IPS DF 19.7 (cell line): ENCODE data around the gene CORIN.

Experiments
- DNase-seq: peaks from one replicate; pipeline ENCODE4 v3.0.0-alpha.2; 2013; ENCODE audit warnings: low read depth, low spot score

Gene CORIN, protein sequence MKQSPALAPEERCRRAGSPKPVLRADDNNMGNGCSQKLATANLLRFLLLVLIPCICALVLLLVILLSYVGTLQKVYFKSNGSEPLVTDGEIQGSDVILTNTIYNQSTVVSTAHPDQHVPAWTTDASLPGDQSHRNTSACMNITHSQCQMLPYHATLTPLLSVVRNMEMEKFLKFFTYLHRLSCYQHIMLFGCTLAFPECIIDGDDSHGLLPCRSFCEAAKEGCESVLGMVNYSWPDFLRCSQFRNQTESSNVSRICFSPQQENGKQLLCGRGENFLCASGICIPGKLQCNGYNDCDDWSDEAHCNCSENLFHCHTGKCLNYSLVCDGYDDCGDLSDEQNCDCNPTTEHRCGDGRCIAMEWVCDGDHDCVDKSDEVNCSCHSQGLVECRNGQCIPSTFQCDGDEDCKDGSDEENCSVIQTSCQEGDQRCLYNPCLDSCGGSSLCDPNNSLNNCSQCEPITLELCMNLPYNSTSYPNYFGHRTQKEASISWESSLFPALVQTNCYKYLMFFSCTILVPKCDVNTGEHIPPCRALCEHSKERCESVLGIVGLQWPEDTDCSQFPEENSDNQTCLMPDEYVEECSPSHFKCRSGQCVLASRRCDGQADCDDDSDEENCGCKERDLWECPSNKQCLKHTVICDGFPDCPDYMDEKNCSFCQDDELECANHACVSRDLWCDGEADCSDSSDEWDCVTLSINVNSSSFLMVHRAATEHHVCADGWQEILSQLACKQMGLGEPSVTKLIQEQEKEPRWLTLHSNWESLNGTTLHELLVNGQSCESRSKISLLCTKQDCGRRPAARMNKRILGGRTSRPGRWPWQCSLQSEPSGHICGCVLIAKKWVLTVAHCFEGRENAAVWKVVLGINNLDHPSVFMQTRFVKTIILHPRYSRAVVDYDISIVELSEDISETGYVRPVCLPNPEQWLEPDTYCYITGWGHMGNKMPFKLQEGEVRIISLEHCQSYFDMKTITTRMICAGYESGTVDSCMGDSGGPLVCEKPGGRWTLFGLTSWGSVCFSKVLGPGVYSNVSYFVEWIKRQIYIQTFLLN

DNA sequence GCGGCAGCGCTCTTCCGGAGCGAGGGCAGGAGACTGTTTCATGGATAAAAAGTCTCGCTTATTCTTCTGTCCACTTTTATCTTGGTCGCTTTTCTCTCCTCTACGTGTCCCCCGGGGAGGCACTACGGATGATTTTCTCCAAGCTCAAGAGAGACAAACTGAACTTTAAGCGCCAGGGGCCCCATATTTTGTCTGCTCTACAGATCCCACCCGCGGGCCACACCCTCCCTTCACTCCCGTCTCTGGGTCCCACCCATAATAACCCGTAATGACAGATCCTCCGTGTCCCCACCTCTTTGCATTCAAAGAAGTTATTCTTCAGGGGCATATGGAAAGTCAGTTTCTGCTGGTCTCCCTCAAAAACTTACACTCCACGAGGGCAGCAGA lies at the start of gene CORIN:
TSS of gene CORIN (minus strand) at position 160 of the 387 bp plus-strand sequence. CDS start at position 42, 118 bp downstream.
- DNase-seq = no peak

DNA sequence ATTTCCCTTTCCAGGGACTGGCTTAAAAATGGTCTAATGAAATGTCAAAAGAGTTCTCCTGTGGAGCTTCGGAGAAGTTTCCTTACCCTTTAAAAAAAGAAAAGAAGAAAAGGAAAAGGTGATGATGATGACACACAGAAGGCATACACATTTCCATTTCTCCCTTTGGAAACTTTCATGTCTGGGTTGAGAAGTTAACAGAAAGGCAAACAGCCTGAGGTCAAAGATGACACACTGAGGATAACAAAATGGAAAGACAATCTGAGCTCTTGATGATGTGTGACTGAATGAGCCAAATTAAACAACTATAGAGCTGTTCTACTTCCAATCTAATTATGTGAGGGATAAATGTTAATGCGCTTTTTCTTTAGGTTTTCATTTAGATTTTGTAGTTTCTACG lies 44.4 kb upstream of the CORIN start:
- no peak for DNase-seq

DNA sequence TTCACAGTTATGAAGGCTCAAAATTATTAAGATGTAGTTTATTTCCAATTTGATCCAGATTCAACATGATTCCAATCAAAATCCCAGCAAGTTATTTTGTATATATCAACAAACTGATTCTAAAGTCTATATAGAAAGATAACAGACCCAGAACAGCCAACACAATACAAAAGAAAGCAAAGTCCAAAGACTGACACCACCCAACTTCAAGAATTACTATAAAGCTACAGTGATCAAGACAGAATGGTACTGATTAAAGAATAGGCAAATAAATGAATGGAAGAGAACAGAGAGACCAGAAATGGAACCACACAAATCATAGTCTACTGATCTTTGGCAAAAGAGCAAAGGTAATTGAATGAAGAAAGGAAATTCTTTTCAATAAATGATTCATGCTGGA lies 41.6 kb upstream of the CORIN start:
- DNase-seq = no peak

DNA sequence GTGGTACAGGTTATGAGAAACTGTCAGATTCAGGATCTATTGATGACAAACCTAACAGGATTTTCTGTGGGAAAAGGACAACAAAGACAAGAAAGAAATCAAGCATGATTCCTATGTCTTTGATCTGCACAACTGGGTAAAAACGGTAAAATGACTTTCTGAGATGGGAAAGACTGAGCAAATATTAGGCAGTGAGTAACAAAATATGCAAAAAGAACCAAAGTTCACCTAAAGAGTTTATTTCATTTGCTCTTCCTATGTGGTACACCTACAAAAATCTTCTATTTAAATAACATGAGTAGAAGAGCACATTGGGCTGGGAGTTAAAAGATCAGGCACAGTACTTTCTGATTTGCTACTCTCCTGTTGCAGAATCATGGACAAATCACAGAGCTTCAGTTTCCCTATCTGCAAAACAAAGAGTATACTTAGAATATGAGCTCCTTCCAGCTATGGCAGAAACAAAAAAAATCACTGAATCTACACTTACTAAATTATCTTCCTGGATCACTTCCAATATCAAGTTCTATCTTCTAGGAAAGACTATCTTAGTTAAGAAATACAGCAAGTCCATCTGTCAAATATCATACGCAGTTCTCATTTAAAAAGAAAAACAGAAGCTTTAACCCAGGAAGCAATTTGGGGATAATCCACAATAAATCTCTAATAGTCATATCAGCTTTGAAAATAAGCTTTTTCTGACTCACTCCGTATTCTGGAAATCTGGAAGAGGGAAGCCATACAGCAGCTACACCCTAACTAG lies 39.1 kb upstream of the CORIN start:
- DNase-seq = no peak

DNA sequence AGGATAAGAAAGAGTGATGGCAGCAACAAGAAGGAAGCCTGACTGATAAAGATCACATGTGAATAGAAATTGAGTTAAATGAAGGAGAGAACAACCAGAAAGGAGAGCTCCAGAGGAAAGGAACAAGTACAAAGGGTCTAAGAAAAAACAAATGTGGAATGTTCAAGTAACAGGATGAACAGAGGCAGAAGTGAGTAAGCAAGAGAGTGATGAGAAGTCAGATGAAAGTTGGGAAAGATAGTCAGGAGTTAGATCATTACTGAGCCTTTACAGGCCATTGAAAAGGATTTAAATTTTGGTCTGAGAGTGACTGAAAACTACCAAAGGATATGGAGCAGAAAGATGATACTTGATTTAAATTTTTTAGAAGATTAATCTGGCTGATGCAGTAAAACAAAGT lies 38.4 kb upstream of the CORIN start:
- DNase-seq = no peak

DNA sequence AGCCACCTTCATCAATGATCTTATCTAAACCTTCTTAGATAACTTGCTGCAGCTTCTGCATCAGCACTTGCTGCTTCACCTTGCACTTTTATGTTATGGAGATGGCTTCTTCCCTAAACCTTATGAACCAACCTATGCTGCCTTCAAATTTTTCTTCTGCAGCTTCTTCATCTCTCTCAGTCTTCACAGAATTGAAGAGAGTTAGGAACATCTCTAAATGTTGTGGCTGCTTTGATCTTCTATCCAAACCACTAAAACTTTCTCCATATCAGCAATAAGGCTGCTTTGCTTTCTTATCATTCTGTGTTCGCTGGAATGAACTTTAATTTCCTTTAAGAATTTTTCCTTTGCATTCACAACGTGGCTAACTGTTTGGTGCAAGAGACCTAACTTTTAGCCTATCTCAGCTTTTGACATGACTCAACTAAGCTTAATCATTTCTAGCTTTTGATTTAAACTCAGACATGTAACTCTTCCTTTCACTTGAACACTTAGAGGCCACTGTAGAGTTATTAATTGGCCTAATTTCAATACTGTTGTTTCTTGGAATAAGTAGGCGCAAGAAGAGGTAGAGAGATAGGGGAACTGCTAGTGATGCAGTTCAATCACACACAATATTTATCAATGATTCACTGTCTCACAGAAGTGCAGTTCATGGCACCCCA lies 36.1 kb upstream of the CORIN start:
- no peak for DNase-seq

DNA sequence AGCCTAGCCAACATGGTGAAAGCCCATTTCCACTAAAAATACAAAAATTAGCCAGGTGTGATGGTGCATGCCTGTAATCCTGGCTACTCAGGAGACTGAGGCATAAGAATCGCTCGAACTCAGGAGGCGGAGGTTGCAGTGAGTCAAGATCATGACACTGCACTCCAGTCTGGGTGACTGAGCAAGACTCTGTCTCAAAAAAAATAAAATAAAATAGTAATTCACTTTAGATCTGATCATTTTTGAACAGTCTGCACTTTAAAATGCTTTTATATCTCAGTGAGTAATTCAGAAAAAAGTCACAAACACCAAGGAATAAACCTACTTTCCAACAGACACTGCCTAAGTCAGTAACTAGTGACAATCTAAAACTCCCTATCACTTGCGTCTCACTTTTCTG lies 25.6 kb upstream of the CORIN start:
- DNase-seq = no peak

DNA sequence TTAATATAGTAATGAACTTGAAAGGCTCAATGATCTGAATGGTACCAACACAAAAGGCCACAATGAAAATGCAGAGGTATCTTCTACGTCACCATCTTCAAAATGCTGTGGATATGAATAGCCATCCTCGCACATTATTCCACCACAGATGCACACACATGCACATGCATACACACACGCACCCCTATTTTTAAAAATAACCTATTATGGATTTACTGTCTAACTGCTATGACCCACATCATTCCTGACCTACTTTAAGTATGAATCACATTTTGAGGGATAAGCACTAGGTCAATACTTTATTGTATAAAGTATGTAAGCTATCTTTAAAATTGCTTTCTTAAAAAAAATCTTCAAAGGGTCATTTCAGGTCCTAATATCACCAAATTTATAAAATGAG lies 24.4 kb upstream of the CORIN start:
- no peak for DNase-seq

DNA sequence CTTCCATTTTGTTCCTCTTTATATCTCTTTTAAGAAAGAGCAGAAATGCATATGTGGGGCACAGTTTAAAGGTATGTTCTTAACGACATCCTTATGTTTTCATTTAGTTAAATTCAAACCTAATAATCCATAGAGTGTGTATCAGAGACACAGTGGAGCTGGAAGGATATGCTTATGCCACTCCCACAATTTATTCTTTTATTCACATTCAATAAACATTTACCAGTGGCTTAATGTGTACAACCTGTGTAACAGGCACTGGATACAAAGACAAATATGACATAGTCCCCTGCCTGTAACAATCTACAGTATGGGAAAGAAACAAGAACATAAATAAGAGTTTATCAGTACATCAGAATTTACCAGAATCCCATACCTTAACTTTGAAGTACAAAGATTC lies 22.4 kb upstream of the CORIN start:
- DNase-seq = no peak

DNA sequence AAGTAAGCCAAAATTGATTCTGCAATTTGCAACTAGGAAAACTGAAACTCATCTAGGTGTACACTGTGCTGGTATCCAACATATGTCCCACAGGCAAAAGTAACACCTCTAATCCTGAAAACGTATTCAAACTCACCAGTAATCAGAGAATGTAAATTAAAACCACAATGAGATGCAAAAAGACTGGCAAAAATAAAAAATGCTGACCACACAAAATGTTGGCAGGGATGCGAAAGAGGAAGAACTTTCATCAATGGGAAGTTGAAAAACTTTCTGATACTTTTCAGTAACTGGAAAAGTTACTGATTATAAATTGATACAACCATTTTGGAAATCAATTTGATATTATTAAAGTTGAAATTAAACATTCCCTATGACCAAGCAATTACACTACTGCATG lies 20.1 kb upstream of the CORIN start:
- DNase-seq = no peak

DNA sequence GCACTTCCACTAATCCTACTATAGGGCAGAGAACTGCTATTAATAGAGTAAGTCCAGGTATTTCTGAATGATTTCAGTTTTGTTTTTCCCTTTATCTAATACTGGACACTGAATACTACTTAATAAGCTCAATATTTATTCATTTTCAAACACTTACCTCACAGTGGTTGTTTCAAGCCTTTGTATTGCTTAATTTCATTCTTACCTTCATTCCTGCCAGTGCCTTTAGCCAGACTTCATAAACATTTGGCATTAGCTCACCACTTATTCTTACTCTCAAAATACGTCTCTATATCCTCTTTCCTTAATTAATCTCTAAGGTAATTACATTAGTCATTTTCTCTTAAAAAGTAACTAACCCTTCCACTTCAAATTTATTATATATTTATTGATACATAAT lies 18.8 kb upstream of the CORIN start:
- DNase-seq = no peak

DNA sequence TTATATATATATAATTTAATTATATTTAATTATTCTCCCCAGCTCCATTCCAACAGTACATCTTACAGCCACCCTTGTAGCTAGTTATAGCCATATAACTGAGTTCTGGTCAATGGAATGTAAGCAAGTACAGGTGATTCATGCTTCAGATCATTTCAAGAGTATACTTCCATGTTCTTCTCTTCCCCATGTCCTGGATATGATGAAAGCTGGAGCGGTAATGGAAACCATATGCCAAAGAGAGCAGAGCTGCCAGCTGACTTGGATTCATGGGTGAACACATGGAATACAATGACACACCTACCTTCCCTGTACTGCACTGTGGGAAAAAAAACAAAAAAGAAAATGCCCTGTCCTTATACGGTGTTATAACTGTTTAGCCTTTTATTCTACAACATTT lies 17.5 kb upstream of the CORIN start:
- DNase-seq = no peak

DNA sequence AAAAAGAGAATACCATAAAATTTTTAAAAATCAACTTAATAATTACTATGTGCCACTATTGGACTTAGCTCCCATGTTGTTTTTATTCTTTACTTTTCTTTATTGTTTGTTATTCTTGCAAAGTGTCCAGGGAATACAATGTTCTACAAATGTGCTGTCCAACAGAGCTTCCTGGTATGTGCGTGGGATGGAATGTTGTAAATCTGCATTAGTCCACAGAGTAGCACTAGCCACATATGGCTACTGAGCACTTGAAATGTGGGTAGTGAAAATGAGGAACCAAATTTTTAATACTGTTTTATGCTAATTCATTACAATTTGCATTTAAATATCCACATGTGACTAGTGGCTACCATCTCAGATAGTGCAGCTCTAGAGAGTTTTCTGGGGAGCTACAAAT lies 14.3 kb upstream of the CORIN start:
- no peak for DNase-seq

DNA sequence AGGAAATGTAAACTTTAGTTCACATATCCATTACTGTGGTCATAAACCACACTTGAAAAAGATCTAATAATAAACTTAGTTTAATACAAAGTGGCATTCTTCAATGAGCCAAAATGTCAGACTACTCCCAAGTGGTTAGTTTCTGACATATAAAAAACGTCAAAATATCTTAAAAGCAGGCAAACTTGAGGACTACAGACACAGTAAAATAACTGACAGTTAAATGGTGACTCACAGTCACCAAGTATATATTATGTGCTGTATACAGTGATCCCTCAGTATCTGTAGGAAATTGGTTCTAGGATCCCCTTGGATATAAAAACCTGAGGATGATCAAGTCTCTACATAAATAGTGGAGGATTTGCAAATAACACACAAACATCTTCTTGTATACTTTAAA lies 11.6 kb upstream of the CORIN start:
- DNase-seq = no peak

DNA sequence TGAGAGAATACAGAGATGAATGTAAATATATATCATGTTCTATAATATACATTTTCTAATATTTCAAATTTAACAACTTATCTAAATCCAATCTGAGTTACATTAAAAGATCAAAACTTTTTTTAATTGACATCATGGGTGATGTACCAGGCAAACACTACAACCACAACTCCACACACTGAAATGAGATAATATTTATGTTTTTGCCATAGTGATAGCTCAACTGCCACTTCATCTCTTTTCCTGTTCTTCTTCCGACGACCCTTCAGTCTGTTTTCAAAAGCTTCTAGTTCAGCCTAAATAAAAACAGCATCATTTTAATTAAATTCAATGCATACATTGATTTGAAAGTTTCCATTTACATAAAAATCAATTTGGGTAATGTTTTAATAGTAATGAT lies 10.2 kb upstream of the CORIN start:
- DNase-seq = no peak

DNA sequence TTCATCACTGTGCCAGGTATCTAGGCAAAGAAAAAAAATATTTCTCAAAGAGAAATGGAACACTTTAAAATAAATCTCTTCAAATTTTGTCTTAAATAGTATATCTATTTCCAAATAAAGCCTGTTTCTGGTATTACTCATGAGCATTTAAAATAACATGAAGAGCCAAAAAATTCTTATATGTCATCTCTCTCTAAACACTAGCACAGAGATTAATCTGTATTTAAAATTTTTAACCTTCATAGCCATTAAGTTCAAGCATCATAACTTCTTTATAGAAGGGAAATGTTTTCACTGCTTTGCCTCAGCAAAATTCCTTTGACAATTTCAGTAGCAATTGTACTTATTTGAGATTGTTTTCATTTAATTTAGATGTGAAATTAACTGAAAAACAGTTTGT lies 5.1 kb upstream of the CORIN start:
- no peak for DNase-seq

DNA sequence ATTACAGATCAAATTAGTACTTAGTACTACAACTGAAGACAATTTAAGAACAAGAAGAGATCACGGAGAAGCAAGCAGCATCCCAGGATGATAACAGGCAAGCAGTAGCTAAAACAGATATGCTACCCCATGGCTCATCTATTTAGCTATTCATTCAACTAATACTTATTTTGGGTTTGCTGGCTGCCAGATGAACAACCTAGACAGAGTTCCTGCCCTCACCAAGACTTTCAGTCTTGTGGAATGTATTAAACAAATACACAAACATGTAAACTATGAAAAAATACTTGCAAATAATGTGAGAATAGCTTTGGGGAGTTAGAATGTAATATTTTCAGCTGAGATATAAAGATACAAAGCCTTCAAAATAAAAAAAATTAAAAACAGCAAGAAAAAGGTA lies 2.4 kb upstream of the CORIN start:
- no peak for DNase-seq

DNA sequence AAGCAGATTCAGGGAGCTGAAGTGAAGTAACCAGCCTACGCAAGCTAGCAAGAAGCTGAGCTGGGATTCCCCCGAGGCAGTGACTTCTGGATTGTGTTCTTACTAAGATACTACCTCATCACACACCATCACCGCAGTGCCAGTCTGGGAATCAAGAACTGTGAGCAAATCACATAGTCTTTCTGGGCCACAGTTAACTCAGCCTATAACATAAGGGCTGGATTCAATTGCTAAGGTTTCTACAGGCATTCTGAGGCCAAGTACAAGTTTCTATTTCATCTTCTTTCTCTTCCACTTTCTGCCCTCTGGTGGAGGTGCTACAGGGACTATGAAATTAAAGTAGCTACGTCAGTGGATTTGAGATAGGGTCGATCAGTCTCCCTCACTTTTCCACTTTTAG lies 1.4 kb upstream of the CORIN start:
- no peak for DNase-seq

DNA sequence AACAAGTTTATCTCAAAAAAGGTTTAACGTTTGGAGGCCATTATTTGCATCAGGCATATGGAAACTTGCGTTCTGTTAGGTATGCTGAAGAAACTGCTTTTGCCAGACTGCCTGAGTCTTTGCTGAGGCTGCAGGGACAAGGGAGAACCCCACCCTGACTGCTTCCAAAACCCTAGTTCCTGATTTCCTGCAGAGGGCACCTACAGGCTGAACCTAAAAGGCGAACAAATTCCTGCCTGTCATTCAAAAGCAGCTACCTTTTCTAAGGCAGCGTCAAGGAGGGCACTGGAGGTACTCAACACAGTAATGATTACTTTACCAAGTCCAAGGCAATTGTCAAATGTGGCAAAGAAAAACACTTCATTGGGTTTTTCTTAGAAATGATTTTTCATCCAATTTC lies 578 bp upstream of the CORIN start:
- no peak for DNase-seq

DNA sequence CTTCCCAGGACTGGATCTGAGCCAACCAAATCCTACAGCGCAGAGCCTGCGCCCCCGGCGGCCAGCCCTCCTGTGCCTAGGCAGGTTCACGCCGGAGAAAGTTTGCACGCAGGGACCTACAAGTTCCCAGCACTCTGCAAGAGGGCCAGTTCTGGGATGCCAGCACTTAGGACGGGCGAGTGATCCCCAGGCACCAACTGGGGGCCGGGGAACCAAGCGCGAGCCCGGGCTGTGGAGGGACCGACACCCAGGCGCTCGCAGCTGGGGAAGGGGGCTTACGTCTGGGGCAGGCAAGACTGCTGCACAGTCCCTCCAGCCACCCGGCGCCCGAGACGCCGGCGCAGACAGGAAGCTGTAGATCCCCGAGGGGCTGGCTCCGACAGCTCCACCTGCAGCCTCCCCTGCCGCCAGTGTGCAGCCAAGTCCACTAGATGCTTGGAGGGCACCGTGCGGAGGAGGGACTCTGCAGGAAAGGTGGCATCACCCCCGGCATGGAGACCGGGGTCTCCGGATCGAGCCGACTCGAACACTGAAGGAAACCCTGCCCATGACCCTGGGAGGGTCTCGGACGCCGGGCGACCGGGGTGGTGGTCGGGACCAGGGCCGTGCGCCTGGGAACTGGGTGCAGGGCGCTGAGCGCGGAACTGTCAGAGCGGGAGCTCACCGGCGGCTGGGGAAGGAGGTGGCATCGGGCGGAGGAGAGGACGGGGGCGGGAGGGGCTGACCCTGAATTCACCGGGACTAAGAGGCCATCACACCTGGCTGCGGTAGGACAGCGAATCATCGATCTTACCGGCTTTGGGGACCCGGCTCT lies 566 bp downstream of the CORIN start:
- DNase-seq = no peak
